HL-60 (cell line): ENCODE results near the gene ATP5MK.

ENCODE experiments used
- DNase-seq, 2 experiments: peaks; one replicate each; pipeline ENCODE4 v3.0.0-alpha.2; 2010 to 2020; ENCODE audit warnings: low read depth in 1 of 2, low spot score in 1 of 2
- H3K27ac ChIP-seq: fragments of 250-450 bp; sonication (Bioruptor Pico); replicated peaks from 2 replicates; pipeline ENCODE4 v1.5.1; 2020; ENCODE audit warnings: mild to moderate bottlenecking, moderate library complexity
- H3K27me3 ChIP-seq: fragments of 250-450 bp; sonication (Bioruptor Pico); 2 replicates; pipeline ENCODE4 v1.5.1; 2021; ENCODE audit warnings: mild to moderate bottlenecking, moderate library complexity; ENCODE audit not compliant: insufficient read depth, poor library complexity, severe bottlenecking
- H3K4me3 ChIP-seq: replicated peaks from 2 replicates; pipeline ENCODE4 v1.5.1; 2011; ENCODE audit warnings: mild to moderate bottlenecking, control low read depth, low read length; ENCODE audit not compliant: insufficient read depth
- CTCF ChIP-seq: IDR thresholded peaks from one replicate; pipeline ENCODE4 v1.5.1; 2011; ENCODE audit warnings: low read length, control low read depth, inconsistent platforms; ENCODE audit not compliant: insufficient read depth
- GABPA ChIP-seq: IDR thresholded peaks from 2 replicates; pipeline ENCODE4 v1.6.1; 2012; ENCODE audit warnings: low read depth
- POLR2AphosphoS5 ChIP-seq: IDR thresholded peaks from 2 replicates; pipeline ENCODE4 v1.6.1; 2012; ENCODE audit warnings: low read depth
- REST ChIP-seq: IDR thresholded peaks from 2 replicates; pipeline ENCODE4 v1.6.1; 2012; ENCODE audit warnings: low read depth; ENCODE audit not compliant: insufficient replicate concordance
- SPI1 ChIP-seq: IDR thresholded peaks from 2 replicates; pipeline ENCODE4 v1.6.1; 2012; ENCODE audit warnings: low read depth, mild to moderate bottlenecking, borderline replicate concordance

ATP5MK gene

GRCh38 chr10:103442031-103442461, 45.8 kb upstream of the ATP5MK start:
- H3K27ac ChIP-seq: 0 out of 2 replicates have a peak overlapping the region, but pooled peaks have one; percentile 2
- no peaks in the 10 kb centered on the region for H3K27me3 ChIP-seq
- TF ChIP-seq REST: no peak
- TF ChIP-seq POLR2AphosphoS5: no peak
- TF ChIP-seq CTCF: no peak
- TF ChIP-seq SPI1: no peak
- TF ChIP-seq GABPA: no peak
- H3K4me3 ChIP-seq: no peak overlapping the region
- peak in 1 of 2 experiments; percentile 31 for DNase-seq

- Histone ChIP-seq H3K27ac (0 out of 2 replicates have a peak overlapping the region, but pooled peaks have one; percentile 2), H3K4me3 (no peak overlapping the region), H3K27me3 (no peaks in the 10 kb centered on the region)
- no peak for DNase-seq
- TF ChIP-seq POLR2AphosphoS5 (no peak), SPI1 (no peak), CTCF (no peak), GABPA (no peak), REST (no peak)
These were observed 45.3 kb upstream of the ATP5MK start for GRCh38 chr10:103441611-103442010.

- DNase-seq: no peak
These were observed 44.9 kb upstream of the ATP5MK start for GRCh38 chr10:103441206-103441605.

More at GRCh38 chr10:103441206-103441605, 44.9 kb upstream of the ATP5MK start:
- no peak for TF ChIP-seq REST
- TF ChIP-seq SPI1: no peak
- TF ChIP-seq GABPA: no peak
- no peak for TF ChIP-seq POLR2AphosphoS5
- no peak for TF ChIP-seq CTCF
- Histone ChIP-seq H3K4me3 (no peak overlapping the region), H3K27ac (no peak overlapping the region), H3K27me3 (no peaks in the 10 kb centered on the region)
